Measurements from ENCODE around the gene CASK.
"Not testable (repeated sequence)": the region's sequence is repeated elsewhere in the genome, so short reads cannot be mapped to it uniquely, and the experiment has no call there.

The CASK gene

DNA sequence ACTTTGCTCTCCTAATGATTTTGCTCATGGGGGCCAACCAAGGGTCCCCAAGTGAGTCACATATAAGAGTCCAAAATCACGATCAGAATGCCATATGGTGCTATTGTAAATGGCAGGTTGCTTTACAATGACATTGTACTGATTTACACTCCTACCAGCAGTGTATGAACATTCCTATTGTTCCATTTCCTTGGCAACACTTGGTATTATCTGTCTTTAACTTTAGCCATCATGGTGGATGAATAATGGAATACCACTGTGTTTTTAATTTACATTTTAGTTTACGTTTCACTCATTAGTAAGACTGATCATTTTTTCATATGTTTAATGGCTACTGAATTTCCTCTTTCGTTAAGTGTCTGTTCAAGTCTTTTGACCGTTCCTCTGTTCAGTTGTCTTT is 379.7 kb downstream of the CASK start:
- DNase-seq = no peak

DNA sequence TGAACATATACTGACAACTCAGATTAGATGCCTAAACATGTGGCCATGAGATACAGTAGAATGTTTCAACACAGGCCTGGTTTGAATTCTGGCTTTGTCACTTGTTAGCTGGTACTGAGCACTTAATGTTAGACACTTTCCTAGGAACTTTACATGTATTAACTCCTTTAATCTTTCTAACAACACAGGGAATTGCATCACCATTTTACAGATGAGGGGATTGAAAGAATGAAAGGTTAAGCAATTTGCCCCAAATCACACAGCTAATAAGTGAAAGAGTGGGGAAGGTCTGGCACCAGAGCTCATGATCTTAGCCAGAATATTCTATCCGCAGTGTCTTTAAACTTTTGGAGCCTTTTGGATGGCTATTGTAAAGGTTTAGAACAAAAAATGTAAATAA is 380.3 kb downstream of the CASK start:
- no peak for DNase-seq

DNA sequence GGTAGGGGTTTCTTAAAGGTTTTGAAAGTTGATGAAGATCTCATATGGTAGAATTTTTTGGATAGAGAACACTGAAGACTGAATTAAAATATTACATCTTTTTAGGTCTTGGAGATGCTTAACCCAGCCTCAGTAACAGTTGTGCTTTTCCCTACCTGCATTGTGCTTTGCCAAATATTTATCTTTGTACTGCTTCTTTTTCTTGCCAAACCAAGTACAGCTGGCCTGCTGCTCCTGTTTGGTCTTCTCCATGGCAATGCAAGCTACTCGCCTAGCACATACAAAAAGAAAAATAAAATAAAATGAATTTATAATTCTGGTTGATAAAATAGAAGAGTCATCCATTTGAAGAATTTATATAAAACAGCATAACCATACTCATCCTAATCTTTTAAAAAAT is 380.8 kb downstream of the CASK start:
- no peak for DNase-seq

DNA sequence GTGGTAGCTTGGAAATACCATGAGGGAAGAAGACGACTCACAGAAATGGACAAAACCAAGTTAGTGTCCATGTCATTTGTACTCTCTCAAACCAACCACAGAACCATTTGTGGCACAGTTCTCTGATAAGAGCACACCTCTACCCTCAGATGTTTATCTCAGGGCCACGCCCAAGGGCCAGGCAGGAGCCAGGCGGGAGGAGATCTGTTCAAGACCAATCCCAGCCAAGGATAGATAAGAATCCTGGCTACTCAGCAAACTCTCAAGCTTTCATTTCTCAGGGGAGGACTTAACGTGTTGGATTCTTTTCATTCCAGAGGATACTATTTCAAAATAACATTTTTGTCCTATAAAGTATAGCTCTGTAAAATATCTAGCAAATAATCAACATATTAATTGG is 381.2 kb downstream of the CASK start:
- DNase-seq = no peak

DNA sequence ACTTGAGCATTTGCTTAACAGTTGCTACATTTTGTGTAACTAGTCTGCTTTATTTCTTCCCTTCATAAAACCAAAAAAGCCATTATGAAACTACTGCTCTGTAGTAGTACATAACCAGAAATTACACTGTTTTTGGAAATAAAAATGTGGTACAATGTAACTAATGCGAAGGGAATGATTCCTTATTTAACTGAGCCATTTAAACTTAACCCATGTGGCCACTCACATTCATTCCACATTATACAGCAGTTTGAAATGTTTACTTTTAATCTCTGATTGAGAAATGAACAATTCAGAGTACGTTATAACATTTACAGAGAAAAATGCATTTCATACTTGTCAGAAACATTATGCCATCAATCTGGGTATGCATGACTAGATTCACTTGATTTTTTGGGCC is 382.0 kb downstream of the CASK start:
- no peak for DNase-seq

DNA sequence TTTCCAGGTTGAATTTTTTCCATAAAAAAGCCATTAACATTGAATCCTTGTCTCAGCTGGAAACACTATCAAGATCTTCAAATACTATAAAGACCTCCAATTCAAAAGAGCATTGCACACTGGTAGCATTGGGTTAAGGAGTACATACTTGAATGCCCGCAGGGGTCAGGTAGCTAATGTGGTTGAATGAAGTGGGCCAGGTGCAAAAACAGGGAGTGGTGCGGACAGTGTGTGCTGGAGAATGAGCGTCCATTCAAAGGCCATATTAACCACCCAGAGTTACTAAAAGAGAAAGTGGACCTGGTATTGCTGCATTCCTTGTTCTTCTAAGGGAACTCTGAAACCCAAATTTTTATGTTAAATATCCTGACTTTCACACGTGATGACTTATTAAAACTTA is 384.6 kb downstream of the CASK start:
- no peak for DNase-seq

DNA sequence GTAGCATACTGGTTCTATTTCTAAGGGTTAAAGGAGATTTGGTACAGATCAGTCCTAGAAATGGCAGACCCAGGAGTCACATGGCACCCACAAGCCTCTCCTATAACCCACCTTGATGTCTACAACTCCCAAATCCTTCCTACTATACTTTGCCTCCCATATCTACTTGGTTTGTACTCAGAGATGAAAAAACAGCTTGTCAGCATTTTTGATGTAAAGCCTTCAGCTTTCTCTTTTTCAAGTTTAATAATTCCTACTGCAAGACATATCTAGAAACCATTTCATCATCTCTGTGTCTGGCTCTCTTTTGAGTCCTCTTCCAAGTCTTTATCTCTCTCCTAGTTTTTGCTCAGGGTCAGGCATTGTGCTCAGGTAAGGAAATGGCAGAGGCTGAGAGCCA is 393.3 kb downstream of the CASK start:
- no peak for DNase-seq

DNA sequence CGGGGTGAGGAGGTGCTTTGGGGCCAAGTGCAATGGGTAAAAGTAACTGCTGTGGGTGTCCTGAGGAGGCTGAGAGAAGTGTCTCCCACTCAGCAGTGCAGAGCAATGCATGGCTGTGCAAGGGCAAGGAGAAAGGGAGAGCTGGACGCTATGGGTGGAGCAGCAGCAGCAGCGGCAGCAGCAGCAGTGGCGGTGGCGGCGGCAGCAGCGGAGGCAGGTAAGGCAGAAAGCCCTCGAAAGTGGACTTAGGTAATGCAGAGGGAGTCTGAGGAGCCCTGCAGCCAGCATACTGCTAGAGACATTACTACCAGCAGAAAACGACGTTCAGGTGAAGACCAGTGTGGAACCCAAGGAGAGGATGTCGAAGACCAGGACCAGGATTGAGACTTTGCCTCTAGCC is 394.1 kb downstream of the CASK start:
- DNase-seq = no peak

DNA sequence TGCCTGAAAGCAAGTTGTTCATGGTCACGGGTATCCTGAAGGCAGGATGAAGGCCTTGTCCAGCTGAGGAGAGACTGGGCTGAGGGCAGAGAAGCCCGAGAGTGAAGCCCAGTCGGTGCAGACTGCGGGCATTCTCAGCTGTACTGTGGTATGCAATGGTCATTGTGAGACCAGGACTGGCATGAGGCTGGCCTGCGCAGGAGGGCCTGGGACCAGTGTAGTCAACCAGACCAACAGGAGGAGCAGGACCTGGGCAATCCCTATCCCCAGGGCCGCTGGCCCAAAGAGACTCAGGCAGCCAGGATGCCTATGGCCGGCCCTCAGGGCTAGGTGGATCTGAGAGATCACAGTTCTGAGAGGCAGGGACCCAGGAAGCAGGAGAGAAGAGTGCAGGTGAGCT is 394.6 kb downstream of the CASK start:
- DNase-seq = no peak

DNA sequence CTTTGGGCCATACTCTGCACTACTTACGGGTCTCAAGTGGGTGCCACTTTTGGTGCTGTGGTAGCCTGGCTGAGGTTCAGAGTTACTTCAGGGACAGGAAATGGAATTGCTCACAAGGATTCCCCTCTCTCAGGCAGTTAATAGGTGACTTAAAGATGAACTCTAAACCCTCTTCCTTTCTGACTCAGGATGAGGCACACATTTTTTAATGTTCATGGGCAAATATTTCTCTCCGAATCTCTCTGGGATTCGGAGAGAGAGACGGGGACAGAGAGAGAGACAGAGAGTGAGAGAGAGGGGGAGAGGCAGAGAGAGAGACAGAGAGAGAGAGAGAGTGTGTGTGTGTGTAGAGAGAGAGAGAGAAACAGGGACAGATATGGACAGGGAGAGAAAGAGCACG is 396.4 kb downstream of the CASK start:
- peak; percentile 2 for DNase-seq

DNA sequence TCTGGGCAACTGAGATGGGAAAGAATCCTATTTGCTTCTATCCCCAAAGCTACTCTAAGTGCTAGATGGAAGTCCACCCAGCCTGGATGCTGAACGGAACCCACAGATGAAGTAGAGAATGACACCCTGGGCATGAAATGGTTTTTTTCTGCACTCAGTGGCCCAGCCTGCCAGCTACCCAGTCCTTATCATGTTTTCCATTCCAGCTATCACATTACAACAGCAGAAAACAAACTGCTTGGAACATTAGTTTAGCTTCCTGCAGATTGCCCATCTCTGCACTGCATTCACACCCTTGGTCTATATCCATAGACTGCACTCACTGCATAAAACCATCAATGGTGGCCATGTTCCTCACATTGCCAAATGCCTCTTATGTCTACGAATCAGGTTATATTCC is 397.1 kb downstream of the CASK start:
- DNase-seq = no peak

DNA sequence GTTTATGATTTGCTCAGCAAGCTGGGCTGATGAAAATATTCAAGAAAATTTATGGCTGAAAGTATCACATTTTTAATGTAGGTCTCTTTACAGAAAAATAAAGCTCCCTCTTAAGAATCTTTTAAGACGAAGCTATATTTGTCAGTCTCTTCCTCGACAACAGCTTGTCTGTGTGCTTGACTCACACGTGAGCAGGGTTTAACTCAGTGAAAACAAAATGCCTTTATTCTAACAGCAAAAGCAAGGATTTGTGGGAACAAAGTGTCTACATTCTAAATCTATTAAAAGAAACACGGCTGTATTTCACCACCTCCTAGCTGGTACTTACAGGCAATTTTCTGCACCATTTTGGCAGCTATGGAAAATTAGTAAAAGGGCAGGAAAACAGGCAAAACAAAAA is 400.7 kb downstream of the CASK start:
- no peak for DNase-seq

DNA sequence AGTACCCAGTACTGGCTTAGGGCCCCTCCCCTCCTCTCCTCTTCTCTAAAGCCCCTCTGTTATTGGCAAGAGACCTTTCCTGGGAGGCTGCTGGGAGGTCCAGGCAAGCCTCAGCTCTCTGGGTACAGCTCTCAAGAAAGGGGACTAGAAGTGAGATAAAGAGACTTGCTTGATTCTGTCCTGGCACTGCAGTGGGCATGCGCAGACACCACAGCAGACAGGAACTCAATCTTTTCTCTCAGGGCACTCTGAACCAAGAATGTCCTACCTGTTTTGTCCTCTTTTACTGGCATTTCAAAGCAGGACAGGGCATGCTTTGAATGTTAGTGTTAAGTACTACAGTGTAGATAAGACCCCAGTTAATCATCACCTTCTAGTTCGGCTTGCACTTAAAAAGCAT is 401.3 kb downstream of the CASK start:
- DNase-seq = no peak

DNA sequence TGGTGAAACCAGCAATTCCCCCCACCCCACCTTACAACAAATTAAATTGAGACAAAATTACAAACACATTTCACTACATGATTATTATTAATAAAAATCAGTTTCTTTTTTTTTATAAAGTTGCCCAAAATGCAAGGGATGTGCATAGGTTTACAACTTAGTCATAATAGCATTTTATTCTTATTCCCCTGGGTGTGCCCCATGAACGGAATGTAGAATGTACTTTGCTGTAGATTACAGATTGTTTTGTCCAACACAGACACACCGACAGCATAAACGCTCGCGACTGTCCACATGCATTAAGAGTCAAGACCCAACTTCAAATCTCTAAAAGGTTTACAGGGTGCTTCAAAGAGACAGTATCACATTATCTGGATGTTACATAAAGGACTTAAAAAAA is 403.9 kb downstream of the CASK start:
- no peak for DNase-seq

DNA sequence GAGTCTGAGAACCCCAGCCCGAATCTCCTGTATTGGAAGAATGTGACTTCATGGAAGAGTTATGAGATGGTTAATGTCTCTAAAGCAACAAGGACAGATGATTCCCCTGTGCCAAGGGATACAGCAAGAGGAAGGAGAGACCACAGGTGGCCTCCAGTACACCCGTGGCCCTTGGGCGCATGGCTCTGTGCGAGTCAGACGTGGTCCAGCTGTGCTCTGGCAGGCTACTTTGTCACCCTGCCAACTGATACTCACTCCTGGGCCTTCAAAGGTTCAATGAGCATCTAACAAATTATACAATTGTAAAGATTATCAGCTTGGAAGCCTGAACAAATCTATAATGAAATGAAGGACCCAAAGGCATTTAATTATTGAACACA is 404.5 kb downstream of the CASK start:
- DNase-seq = no peak

DNA sequence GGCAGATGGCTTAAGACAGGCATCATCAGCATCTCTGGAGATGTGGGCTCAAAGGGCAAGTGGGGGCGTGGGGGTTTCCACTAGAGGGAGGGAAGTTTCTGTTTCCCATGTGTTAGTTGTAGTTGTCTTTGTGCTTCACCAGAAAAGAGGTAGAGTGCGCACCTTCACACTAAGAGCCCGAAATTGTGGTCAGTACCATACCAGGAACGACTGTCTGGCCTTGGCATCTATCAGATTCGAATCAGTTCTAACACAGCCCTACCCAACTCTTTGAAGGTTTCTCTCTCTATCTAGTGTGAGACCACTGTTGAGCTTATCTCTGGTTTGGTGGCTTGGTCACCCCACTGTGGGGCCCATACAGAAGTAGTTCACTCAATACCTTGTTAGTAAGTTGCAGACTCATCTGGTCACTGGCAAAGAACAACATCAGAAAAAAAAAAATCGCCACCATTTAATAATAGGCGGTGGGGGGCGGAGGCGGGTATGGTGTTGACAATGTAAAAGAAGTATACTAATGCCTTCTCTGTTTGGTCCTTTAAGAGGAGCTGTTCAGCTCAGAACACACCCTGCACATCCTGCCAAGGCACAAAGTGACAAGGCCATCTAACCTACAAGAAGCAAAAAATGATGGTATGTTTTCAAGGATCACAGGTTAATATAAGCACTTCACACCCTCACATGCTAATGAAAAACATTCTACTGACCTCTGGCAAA is 405.1 kb downstream of the CASK start:
- no peak for DNase-seq

DNA sequence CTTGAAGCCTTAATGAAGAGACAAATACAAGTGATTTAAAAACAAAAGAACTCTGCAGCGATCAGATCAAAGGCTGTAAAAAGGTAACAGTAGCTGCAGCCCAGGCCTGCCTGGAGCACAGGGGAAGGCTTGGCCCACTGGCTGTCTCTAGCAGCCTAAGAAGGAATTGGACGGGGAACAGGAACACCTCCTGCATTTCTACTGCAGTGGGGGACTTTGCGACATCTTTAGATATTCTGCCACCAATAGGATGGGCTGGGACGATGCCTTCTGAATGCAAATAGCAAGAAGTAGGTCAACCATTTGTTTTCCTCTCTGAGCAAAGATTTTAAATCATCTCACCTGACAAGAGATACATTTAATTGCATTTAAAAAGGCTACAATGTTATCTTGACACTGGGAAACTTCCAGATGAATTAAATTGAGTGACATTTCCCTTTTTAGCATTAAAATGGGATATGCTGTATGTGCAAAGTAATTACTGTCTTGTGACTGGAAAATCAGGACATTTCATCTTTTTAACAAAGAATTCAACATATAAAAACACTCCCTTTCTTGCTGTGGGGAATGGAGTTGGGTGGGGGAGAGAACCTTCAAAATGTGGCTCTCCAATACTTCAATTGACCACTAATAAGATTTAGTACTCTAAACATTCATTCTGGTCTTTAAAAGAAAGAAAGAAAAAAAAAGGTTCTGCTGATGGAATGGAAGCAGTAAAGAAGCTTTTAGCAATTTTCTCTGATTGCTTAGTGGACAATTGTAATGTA is 406.2 kb downstream of the CASK start:
- DNase-seq = no peak

DNA sequence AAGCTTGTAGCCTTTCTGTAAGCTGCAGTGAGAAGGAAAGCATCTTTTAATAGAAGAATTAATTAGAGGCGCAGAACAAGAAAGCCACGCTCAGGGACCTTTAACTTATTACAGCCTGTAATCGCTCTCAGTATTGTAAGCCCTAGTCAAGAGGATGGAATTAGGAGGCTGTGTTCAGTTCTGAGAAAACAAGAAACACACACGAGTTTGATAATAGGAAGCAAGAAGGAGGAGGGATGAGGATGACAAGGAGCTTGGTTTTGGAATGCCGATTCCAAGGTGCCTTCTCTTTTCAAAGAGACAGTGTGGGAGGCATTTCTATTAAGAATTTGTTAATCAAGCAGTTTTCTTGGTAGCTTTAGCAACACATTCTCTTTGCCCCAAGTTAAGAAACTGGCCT is 406.9 kb downstream of the CASK start:
- no peak for DNase-seq

DNA sequence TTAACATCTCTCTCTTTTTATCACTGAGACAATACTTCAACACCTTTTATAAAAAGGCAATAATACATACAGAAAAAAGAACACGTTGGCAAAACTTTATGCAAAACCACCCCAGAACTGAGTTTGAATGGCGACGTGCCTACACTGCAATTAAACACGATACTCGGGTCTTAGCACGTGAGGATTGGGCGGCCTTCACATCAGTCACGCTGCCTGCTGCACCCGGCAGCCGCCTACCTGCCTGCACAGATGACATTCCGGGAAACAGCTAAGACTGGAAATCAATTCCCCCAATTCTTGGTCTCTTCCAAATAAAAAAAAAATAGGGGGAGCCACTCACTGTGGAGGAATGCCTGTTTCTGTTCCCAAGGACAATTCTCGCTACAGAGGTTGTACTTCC is 408.0 kb downstream of the CASK start:
- DNase-seq = no peak

DNA sequence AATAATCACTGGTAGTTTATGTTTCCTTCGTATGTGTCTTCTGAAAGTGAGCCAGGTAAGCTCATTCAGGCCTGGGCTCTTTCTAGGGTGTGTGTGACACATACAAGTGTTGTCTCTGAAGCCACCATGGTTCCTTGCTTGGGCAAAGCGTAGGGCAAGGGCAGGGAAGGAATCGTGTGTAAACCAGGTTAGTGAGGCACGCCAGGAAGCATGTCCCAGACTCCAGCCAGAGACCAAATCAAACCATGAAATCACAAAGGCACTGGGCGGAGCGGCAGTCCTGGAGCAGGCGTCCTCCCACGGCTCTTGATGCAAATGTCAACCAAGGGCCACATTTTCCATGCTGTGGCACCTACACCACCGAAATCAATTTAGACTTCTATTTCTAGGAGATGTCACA is 409.2 kb downstream of the CASK start:
- DNase-seq = no peak

DNA sequence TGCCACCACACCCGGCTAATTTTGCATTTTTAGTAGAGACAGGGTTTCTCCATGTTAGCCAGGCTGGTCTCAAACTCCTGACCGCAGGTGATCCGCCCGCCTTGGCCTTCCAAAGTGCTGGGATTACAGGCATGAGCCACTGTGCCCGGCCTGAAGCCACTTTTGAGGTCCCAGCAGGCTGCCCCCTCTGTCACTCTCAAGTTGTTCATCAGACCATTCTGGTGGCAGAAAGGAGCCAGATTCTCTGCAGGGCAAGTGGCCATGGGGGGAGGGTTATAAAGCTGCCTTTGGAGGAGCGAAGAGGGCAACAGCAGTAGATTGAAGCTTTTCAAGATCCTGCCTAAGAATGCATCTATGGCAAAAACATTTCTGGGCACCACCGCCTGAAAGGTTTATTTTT is 410.5 kb downstream of the CASK start:
- not testable (repeated sequence) for DNase-seq

DNA sequence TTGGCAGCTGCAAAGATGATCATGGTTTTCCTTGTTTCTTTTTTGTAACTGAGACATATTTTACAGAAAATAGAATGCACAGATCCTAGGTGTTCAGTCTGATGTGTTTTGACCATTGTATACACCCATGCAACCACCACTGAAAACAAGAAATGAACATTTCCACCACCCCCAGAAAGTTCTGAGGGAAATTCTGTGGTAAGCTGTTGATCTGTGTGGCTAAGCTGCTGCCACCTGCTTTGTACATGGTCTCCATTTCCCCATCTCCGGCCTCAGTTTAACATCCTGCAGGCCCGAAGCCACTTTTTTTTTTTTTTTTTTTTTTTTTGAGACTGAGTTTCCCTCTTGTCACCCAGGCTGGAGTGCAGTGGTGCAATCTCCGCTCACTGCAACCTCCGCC is 411.0 kb downstream of the CASK start:
- no peak for DNase-seq

DNA sequence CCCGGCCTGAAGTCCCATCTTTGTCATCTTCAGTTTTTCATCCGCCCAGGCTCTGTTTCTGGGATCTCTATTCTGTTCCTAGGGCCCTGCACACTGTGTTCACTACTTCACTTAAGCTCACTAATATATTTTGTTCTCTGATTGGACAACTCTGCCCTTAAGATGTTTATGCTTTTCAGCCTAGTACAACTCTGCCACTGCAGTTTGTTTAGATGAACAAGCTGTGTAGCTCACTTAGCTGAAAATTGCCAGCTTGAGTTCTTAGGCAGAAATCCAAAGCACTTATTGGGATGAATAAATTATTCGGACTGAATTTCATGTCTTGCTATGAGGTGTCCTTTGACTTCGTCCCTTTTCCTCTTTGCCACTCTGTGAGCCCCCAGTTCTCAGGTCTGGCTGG is 415.4 kb downstream of the CASK start:
- DNase-seq = no peak

DNA sequence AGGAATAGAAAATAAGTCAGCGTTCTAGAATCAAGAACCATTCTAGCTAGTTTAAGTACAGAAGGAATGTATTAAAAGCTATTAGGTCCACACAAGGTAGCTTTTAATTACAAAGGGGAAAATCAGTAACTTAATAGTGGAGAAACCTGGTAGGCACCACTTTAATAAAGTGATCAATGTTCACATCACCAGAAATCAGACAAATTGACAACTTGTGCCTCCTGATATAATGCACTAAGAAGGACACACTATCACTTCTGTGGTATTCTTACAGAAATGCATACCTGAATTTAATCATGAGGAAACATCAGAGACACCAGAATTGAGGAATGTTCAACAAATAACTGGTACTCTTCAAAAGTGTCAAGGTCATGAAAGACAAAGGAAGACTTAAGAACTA is 421.4 kb downstream of the CASK start:
- no peak for DNase-seq

DNA sequence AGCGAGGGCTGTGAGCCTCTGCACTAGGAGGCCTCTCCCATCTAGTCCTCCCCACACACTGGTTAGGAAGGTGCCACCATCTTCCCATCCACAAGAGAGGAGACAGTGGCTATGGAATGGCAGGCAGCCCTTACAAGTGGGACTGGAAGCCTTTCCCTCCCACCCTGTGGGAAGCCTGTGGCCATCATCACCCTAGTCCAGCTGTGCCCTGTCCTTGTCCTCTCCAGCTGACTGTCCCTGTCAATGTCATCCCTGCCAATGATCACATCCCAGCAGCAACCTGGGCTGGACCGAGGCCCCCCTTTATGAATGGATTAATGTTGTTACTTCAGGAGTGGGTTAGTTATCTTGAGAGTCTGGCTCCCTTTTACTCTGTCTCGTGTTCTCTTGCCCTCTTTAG is 423.4 kb downstream of the CASK start:
- no peak for DNase-seq

All from kidney glomerular epithelial cell (primary cell).